Gastroesophageal sphincter (tissue), 4 donors: ENCODE measurements around the gene E4F1. TPM values are rescaled to one million over a fixed set of nuclear protein-coding genes. Genes with fewer than 3 reads are reported as not detected.

Experiments
- ATAC-seq: fragments of 150-250 bp; one replicate; pipeline ENCODE4 v1.9.1; 2016; ENCODE audit warnings: mild to moderate bottlenecking, moderate library complexity
- H3K27ac ChIP-seq, 4 donors: fragments of 200-600 bp; sonication (generic) in 3 of 4; 1 replicate in 3 of 4; 2 replicates in 1 of 4; pipeline ENCODE4 v1.5.1; 2016 to 2019
- H3K27me3 ChIP-seq: fragments of 200-600 bp; sonication (generic); one replicate; pipeline ENCODE4 v1.5.1; 2019
- H3K36me3 ChIP-seq, 2 donors: fragments of 200-600 bp; sonication (generic); one replicate each; pipeline ENCODE4 v1.5.1; 2019; ENCODE audit warnings: control low read depth in 1 of 2
- H3K4me1 ChIP-seq, 3 donors: fragments of 200-600 bp; sonication (generic); 1 replicate in 2 of 3; 2 replicates in 1 of 3; pipeline ENCODE4 v1.5.1; 2016 to 2019; ENCODE audit warnings: control low read depth in 2 of 3
- H3K4me3 ChIP-seq, 2 donors: fragments of 200-600 bp; sonication (generic); one replicate each; pipeline ENCODE4 v1.5.1; 2019; ENCODE audit warnings: mild to moderate bottlenecking in 1 of 2, moderate library complexity in 1 of 2
- H3K9me3 ChIP-seq, 3 donors: fragments of 200-600 bp; sonication (generic); one replicate each; pipeline ENCODE4 v1.5.1; 2017 to 2019; ENCODE audit warnings: control low read depth in 2 of 3
- EP300 ChIP-seq: sonication (generic); formaldehyde crosslinking; IDR thresholded peaks from one replicate; pipeline ENCODE4 v1.6.1; 2017; ENCODE audit warnings: antibody characterized with exemption, mild to moderate bottlenecking
- POLR2A ChIP-seq, 2 donors: fragments of 450-650 bp; IDR thresholded peaks; one replicate each; pipeline ENCODE4 v1.6.1; 2017; ENCODE audit warnings: antibody characterized with exemption in 2 of 2, mild to moderate bottlenecking in 2 of 2, moderate library complexity in 1 of 2
- POLR2AphosphoS5 ChIP-seq: sonication (generic); formaldehyde crosslinking; IDR thresholded peaks from one replicate; pipeline ENCODE4 v1.6.1; 2017; ENCODE audit warnings: antibody characterized with exemption
- WGBS, 2 donors: methylation state at CpG; one replicate each; pipeline ENCODE4 v1.1.5; 2018; ENCODE audit warnings: low coverage in 1 of 2; 5-methylcytosine and 5-hydroxymethylcytosine counted together
- total RNA-seq, 4 donors: library from RNA; depleted of rRNA; stranded (reverse); fragments of >200 nt; gene quantifications; one replicate each; pipeline ENCODE4 v1.1.0, GENCODE V29; 2016
- TF ChIP-seq, protein P1 (sequence below), 4 experiments: fragments of 200-600 bp in 2 of 4; fragments of 450-650 bp in 2 of 4; sonication (generic) in 1 of 4; IDR thresholded peaks; one replicate each; pipeline ENCODE4 v1.5.1; 2017 to 2019; ENCODE audit warnings: antibody characterized with exemption in 4 of 4, mild to moderate bottlenecking in 2 of 4, moderate library complexity in 2 of 4

The E4F1 gene
- total RNA-seq, 4 donors from 2014 or later, result 23.1 to 35.2 (median 28.8) TPM

DNA sequence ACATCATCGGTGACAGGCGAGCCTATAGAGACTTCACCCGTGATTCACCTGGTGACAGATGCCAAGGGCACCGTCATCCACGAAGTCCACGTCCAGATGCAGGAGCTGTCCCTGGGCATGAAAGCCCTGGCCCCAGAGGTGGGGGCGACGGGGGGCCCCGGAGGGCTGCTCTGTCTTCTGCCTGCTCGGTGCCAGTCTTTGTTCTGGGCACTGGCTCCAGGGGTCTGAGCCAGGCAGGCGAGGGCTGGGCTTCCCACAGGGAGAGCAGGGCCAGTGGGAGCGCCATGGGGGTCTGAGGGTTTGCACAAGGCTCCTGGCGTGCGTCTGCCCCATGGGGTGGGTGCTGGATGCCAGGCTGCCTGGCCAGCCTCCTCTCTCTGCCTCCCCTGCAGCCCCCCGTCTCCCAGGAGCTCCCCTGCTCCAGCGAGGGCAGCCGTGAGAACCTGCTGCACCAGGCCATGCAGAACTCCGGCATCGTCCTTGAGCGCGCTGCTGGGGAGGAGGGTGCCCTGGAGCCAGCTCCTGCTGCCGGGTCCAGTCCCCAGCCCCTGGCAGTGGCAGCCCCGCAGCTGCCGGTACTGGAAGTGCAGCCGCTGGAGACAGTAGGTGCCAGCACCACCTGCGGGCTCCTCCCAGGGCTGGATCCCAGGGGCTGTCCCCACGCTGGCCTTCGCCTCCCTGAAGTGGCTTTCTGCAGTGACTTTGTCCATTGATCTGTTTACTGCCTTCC is 9.8 kb downstream of the E4F1 start:
- H3K4me3 ChIP-seq, result no peak overlapping the region
- H3K27ac ChIP-seq, result no peak overlapping the region
- no peak for ATAC-seq
- no peak for TF ChIP-seq POLR2A (IDR thresholded peaks at IDR 0.05)
- TF ChIP-seq, protein P1, sequence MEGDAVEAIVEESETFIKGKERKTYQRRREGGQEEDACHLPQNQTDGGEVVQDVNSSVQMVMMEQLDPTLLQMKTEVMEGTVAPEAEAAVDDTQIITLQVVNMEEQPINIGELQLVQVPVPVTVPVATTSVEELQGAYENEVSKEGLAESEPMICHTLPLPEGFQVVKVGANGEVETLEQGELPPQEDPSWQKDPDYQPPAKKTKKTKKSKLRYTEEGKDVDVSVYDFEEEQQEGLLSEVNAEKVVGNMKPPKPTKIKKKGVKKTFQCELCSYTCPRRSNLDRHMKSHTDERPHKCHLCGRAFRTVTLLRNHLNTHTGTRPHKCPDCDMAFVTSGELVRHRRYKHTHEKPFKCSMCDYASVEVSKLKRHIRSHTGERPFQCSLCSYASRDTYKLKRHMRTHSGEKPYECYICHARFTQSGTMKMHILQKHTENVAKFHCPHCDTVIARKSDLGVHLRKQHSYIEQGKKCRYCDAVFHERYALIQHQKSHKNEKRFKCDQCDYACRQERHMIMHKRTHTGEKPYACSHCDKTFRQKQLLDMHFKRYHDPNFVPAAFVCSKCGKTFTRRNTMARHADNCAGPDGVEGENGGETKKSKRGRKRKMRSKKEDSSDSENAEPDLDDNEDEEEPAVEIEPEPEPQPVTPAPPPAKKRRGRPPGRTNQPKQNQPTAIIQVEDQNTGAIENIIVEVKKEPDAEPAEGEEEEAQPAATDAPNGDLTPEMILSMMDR (IDR thresholded peaks at IDR 0.05), result no peak
- TF ChIP-seq EP300, result no peak
- no peak for TF ChIP-seq POLR2AphosphoS5
- no CpG with 5 or more reads among the region's 28 CpGs for WGBS, 2 donors
- H3K9me3 ChIP-seq, result no peaks in the 10 kb centered on the region
- peaks cover 6 to 25% (median 17%) of the 10 kb centered on the region in 3 donors for H3K4me1 ChIP-seq
- H3K27me3 ChIP-seq, result peaks cover 63% of the 10 kb centered on the region
- peaks cover 0 to 79% of the 10 kb centered on the region in 2 donors for H3K36me3 ChIP-seq

DNA sequence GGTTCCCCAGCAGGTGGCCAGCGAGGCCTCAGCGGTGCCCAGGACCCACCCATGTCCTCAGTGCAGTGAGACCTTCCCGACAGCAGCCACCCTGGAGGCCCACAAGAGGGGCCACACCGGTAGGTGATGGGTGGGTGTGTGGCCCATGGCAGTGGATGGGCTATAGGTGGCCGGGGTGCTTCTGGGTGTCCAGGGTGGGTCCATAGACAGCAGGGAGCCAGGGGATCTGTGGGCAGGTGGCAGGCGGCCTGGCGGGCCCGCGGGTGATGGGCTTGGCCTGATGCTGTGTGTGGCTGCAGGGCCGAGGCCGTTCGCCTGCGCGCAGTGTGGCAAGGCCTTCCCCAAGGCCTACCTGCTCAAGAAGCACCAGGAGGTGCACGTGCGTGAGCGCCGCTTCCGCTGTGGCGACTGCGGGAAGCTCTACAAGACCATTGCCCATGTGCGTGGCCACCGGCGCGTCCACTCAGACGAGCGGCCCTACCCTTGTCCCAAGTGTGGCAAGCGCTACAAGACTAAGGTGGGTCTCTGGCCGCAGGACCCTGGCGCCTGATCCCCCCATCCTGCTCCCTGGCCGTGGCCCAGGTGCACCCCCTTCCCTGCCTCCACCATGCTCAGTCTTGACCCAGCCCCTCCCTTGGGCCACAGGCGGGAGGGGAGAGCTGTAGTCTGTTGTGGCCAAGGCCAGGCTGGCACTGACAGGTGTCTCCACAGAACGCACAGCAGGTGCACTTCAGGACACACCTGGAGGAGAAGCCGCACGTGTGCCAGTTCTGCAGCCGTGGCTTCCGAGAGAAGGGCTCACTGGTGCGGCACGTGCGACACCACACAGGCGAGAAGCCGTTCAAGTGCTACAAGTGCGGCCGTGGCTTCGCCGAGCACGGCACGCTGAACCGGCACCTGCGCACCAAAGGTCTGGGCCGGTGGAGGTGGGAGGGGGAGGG is 10.8 kb downstream of the E4F1 start:
- Histone ChIP-seq H3K4me3 (no peak overlapping the region), H3K27me3 (peaks cover 65% of the 10 kb centered on the region), H3K27ac (no peak overlapping the region), H3K36me3 (peaks cover 0 to 70% of the 10 kb centered on the region in 2 donors), H3K4me1 (peaks cover 6 to 28% (median 17%) of the 10 kb centered on the region in 3 donors), H3K9me3 (no peaks in the 10 kb centered on the region)
- no peak for ATAC-seq
- TF ChIP-seq, protein P1 (IDR thresholded peaks at IDR 0.05), result no peak
- TF ChIP-seq POLR2AphosphoS5 (no peak), EP300 (no peak), POLR2A (IDR thresholded peaks at IDR 0.05) (no peak)
- WGBS, 2 donors, result 97% methylated on average over 14 of the region's 51 CpGs; no CpG with 5 or more reads in 1 of the 2 donors

DNA sequence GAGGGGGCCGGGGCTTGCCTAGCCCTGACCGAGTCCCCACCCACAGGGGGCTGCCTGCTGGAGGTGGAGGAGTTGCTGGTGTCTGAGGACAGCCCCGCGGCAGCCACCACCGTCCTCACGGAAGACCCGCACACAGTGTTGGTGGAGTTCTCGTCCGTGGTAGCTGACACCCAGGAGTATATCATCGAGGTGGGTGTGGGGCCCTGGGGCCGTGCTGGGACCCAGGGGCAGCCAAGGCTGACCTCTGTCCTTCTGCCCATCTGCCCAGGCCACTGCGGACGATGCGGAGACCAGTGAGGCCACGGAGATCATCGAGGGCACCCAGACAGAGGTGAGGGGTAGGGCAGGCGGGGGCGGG is 11.4 kb downstream of the E4F1 start:
- TF ChIP-seq POLR2A (IDR thresholded peaks at IDR 0.05) (no peak), POLR2AphosphoS5 (no peak), EP300 (no peak)
- TF ChIP-seq, protein P1 (IDR thresholded peaks at IDR 0.05), result no peak
- Histone ChIP-seq H3K4me1 (peaks cover 6 to 28% (median 17%) of the 10 kb centered on the region in 3 donors), H3K27ac (no peak overlapping the region), H3K27me3 (peaks cover 65% of the 10 kb centered on the region), H3K9me3 (no peaks in the 10 kb centered on the region), H3K4me3 (no peak overlapping the region), H3K36me3 (peaks cover 0 to 67% of the 10 kb centered on the region in 2 donors)
- ATAC-seq, result no peak
- no CpG with 5 or more reads among the region's 18 CpGs for WGBS, 2 donors

DNA sequence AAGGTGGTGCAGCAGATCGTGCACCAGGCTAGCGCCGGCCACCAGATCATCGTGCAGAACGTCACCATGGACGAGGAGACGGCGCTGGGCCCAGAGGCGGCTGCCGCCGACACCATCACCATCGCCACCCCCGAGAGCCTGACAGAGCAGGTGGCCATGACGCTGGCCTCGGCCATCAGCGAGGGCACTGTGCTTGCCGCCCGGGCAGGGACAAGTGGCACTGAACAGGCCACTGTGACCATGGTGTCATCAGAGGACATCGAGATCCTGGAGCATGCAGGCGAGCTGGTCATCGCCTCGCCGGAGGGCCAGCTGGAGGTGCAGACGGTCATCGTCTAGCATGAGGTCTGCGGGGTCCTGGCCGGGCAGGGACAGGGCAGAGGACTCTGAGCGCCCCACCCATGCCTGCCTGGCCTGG is 11.9 kb downstream of the E4F1 start:
- Histone ChIP-seq H3K4me3 (no peak overlapping the region), H3K4me1 (peaks cover 6 to 28% (median 17%) of the 10 kb centered on the region in 3 donors), H3K27me3 (peaks cover 65% of the 10 kb centered on the region), H3K36me3 (peaks cover 0 to 67% of the 10 kb centered on the region in 2 donors), H3K27ac (no peak overlapping the region), H3K9me3 (no peaks in the 10 kb centered on the region)
- no peak for TF ChIP-seq POLR2AphosphoS5
- no CpG with 5 or more reads among the region's 28 CpGs for WGBS, 2 donors
- no peak for ATAC-seq

DNA sequence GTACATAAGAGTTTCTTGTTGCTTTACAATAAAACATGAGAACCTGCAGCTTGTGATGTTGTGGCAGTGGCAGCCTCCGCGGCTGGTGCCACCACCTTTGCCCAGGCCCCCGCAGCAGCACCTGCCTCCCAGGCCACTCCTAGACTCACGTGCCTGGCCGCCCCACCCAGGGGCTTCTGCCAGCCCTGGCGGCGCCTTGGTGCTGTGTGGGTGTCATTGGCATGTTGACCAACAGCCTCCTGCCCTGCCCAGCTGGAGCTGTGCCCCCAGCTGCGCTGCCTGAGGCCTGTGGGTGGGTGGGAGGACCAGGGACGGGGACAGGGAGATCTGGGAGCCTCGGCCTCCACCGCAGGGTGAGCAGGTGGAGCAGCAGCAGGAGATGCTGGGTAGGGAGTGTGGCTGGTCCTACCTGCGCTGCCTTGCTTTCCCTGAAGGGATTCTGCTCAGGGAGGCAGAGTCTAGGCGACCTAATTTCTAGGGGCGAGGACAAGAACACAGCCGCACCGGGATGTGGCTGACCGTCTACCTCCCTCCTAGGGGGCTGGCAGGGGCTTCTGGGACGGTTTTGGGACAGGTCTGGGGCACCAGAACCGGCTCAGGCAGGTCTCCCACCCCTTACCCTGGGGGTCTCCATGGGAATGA is 12.4 kb downstream of the E4F1 start:
- Histone ChIP-seq H3K27ac (no peak overlapping the region), H3K36me3 (peaks cover 0 to 66% of the 10 kb centered on the region in 2 donors), H3K27me3 (peaks cover 65% of the 10 kb centered on the region), H3K9me3 (no peaks in the 10 kb centered on the region), H3K4me3 (no peak overlapping the region), H3K4me1 (peaks cover 6 to 28% (median 17%) of the 10 kb centered on the region in 3 donors)
- ATAC-seq, result no peak
- WGBS, 2 donors, result 76% methylated on average over 4 of the region's 19 CpGs; no CpG with 5 or more reads in 1 of the 2 donors
- TF ChIP-seq POLR2AphosphoS5 (no peak), POLR2A (IDR thresholded peaks at IDR 0.05) (no peak), EP300 (no peak)
- TF ChIP-seq, protein P1 (IDR thresholded peaks at IDR 0.05), result no peak
